Naive thymus-derived CD4-positive, alpha-beta T cell (primary cell): Measurements from ENCODE around the gene PRKCB. TPM values are rescaled to one million over a fixed set of nuclear protein-coding genes. Genes with fewer than 3 reads are reported as not detected.
"Not testable (repeated sequence)": the region's sequence is repeated elsewhere in the genome, so short reads cannot be mapped to it uniquely, and the experiment has no call there.

ENCODE experiments used
- ATAC-seq: fragments of 150-1000 bp; cut with Tn5 transposase; 2 replicates; pipeline ENCODE4 v1.10.0; 2021; ENCODE audit warnings: mild to moderate bottlenecking, moderate library complexity
- CTCF ChIA-PET: fragments of 350-600 bp; sonication (Branson Sonifier 250); formaldehyde crosslinking; loops from one replicate; lab custom pipeline; 2021; ENCODE audit warnings: antibody characterized with exemption; lab: Charles Lee
- POLR2A ChIA-PET: fragments of 350-600 bp; sonication (Branson Sonifier 250); formaldehyde crosslinking; loops from one replicate; lab custom pipeline; 2021; ENCODE audit warnings: antibody characterized with exemption, inconsistent platforms; lab: Charles Lee
- DNase-seq, 9 donors: peaks; one replicate each; pipeline versions ENCODE4 v3.0.0 to v3.0.0-alpha.2; 2020 to 2022; ENCODE audit warnings: mixed read lengths in 1 of 9
- H3K27ac ChIP-seq: one replicate; pipeline ENCODE4 v1.7.0; 2013; ENCODE audit warnings: mild to moderate bottlenecking, low read depth, low read length, moderate library complexity
- H3K27me3 ChIP-seq, 2 donors: one replicate each; pipeline ENCODE4 v1.7.0; 2013; ENCODE audit warnings: low read length in 2 of 2, mild to moderate bottlenecking in 2 of 2, moderate library complexity in 2 of 2; ENCODE audit not compliant: control insufficient read depth in 2 of 2, insufficient read depth in 2 of 2
- H3K36me3 ChIP-seq, 3 experiments: 1 replicate in 2 of 3; 2 replicates in 1 of 3; pipeline ENCODE4 v1.7.0; 2013; ENCODE audit warnings: low read length in 3 of 3, mild to moderate bottlenecking in 3 of 3, moderate library complexity in 1 of 3; ENCODE audit not compliant: insufficient read depth in 3 of 3, control insufficient read depth in 2 of 3
- H3K4me1 ChIP-seq, 2 donors: one replicate each; pipeline ENCODE4 v1.7.0; 2013; ENCODE audit warnings: low read length in 2 of 2, mild to moderate bottlenecking in 2 of 2, moderate library complexity in 1 of 2; ENCODE audit not compliant: control insufficient read depth in 2 of 2, insufficient read depth in 2 of 2
- H3K4me3 ChIP-seq: 2 replicates; pipeline ENCODE4 v1.7.0; 2013; ENCODE audit warnings: mild to moderate bottlenecking, low read length
- H3K9me3 ChIP-seq, 3 experiments: 1 replicate in 2 of 3; 2 replicates in 1 of 3; pipeline ENCODE4 v1.7.0; 2013; ENCODE audit warnings: low read length in 3 of 3; ENCODE audit not compliant: control insufficient read depth in 2 of 3
- H3K27ac Mint-ChIP-seq, 9 donors: one replicate each; pipeline ENCODE4 v1.8.0; 2020 to 2022; ENCODE audit warnings: mixed read lengths in 9 of 9, mild to moderate bottlenecking in 8 of 9, moderate library complexity in 5 of 9, inconsistent platforms in 2 of 9
- H3K27me3 Mint-ChIP-seq, 5 donors: one replicate each; pipeline ENCODE4 v1.8.0; 2021 to 2022; ENCODE audit warnings: mixed read lengths in 5 of 5, mild to moderate bottlenecking in 1 of 5
- H3K36me3 Mint-ChIP-seq, 5 donors: one replicate each; pipeline ENCODE4 v1.8.0; 2020 to 2022; ENCODE audit warnings: mixed read lengths in 5 of 5, mild to moderate bottlenecking in 3 of 5, inconsistent platforms in 1 of 5
- H3K4me1 Mint-ChIP-seq, 7 donors: one replicate each; pipeline ENCODE4 v1.8.0; 2020 to 2022; ENCODE audit warnings: mixed read lengths in 7 of 7, mild to moderate bottlenecking in 3 of 7, inconsistent platforms in 1 of 7
- H3K4me3 Mint-ChIP-seq, 10 donors: one replicate each; pipeline ENCODE4 v1.8.0; 2020 to 2022; ENCODE audit warnings: mild to moderate bottlenecking in 10 of 10, mixed read lengths in 10 of 10, moderate library complexity in 6 of 10, inconsistent platforms in 2 of 10
- H3K9me3 Mint-ChIP-seq, 11 donors: one replicate each; pipeline ENCODE4 v1.8.0; 2020 to 2022; ENCODE audit warnings: mixed read lengths in 11 of 11, mild to moderate bottlenecking in 4 of 11, inconsistent platforms in 1 of 11, moderate library complexity in 1 of 11
- intact Hi-C, 2 donors: fragments of 100-400 bp; cut with micrococcal nuclease; formaldehyde crosslinking; loops; one replicate each; pipeline ENCODE4 v1.15.1; 2023
- polyA plus RNA-seq, 2 donors: library from polyadenylated mRNA; unstranded; fragments of 300-500 nt; fragmentation: Illumina TruSeq; gene quantifications; one replicate each; pipeline ENCODE4 v1.2.3, GENCODE V29; 2021
- total RNA-seq, 6 experiments: library from RNA in 5 of 6; stranded (reverse) in 5 of 6; gene quantifications; 1 replicate in 5 of 6; 2 replicates in 1 of 6; pipeline ENCODE4 v1.2.3 and lab custom pipeline; 2021 to 2026

PRKCB gene
- total and polyA plus RNA-seq, 7 experiments from 2014 or later: 32.4 to 180 (median 72.9) TPM

- H3K4me1 Mint-ChIP-seq: no peaks in the 10 kb centered on the region
- intact Hi-C loops: no loop called here
- peaks cover 0 to 3% (median 0%) of the 10 kb centered on the region in 5 donors for H3K36me3 Mint-ChIP-seq
- no peaks in the 10 kb centered on the region for H3K9me3 ChIP-seq
- no peaks in the 10 kb centered on the region for H3K36me3 ChIP-seq
- ATAC-seq (no peak), DNase-seq (no peak)
- no peak overlapping the region for H3K4me3 ChIP-seq
- H3K27me3 Mint-ChIP-seq: peaks cover 2 to 20% (median 12%) of the 10 kb centered on the region in 5 donors
- H3K27ac ChIP-seq: no peak overlapping the region
- no peak overlapping the region for H3K4me3 Mint-ChIP-seq
- POLR2A ChIA-PET: no interaction called here
- peaks cover 0 to 2% of the 10 kb centered on the region in 2 donors for H3K27me3 ChIP-seq
- H3K4me1 ChIP-seq: no peaks in the 10 kb centered on the region
- H3K9me3 Mint-ChIP-seq: peaks cover 0 to 25% (median 6%) of the 10 kb centered on the region in 11 donors
- H3K27ac Mint-ChIP-seq: no peak overlapping the region
- CTCF ChIA-PET: no interaction called here
Observed at GRCh38 chr16:24232936-24233335, 397.2 kb downstream of the PRKCB start.

- H3K27me3 ChIP-seq: peaks cover 0 to 2% of the 10 kb centered on the region in 2 donors
- DNase-seq: no peak
- H3K9me3 ChIP-seq: peaks cover 0 to 11% (median 0%) of the 10 kb centered on the region in 3 experiments
- H3K36me3 Mint-ChIP-seq: peaks cover 0 to 10% (median 3%) of the 10 kb centered on the region in 5 donors
- ChIA-PET POLR2A (no interaction called here), CTCF (interaction anchor here (0.7 to 0.9 kb wide), 3 partner anchors 21 to 954 kb away, joined by 3 read pairs; no protein-coding TSS in a partner anchor)
- H3K4me3 ChIP-seq: no peak overlapping the region
- H3K36me3 ChIP-seq: no peaks in the 10 kb centered on the region
- H3K4me1 Mint-ChIP-seq: no peaks in the 10 kb centered on the region
- peaks cover 2 to 20% (median 12%) of the 10 kb centered on the region in 5 donors for H3K27me3 Mint-ChIP-seq
- no peak for ATAC-seq
- no peak overlapping the region for H3K27ac ChIP-seq
- no peaks in the 10 kb centered on the region for H3K4me1 ChIP-seq
- intact Hi-C loops: no loop called here
- H3K27ac Mint-ChIP-seq: no peak overlapping the region
- H3K4me3 Mint-ChIP-seq: no peak overlapping the region
- H3K9me3 Mint-ChIP-seq: peaks cover 6 to 41% (median 15%) of the 10 kb centered on the region in 11 donors
Observed at GRCh38 chr16:24234737-24235136, 399.0 kb downstream of the PRKCB start.

GRCh38 chr16:24235806-24236205 lies 400.0 kb downstream of the PRKCB start:
- no peak for ATAC-seq
- H3K27me3 Mint-ChIP-seq: peaks cover 2 to 27% (median 16%) of the 10 kb centered on the region in 5 donors

GRCh38 chr16:24238846-24239245 lies 403.1 kb downstream of the PRKCB start:
- H3K27ac Mint-ChIP-seq, H3K4me1 ChIP-seq, CTCF ChIA-PET, H3K4me3 Mint-ChIP-seq, H3K4me1 Mint-ChIP-seq, POLR2A ChIA-PET, H3K4me3 ChIP-seq, H3K36me3 ChIP-seq, intact Hi-C loops, DNase-seq, ATAC-seq, H3K27me3 ChIP-seq, H3K27ac ChIP-seq: not testable (repeated sequence)
- peaks cover 6 to 41% (median 15%) of the 10 kb centered on the region in 11 donors for H3K9me3 Mint-ChIP-seq
- H3K9me3 ChIP-seq: peaks cover 0 to 11% (median 0%) of the 10 kb centered on the region in 3 experiments
- peaks cover 0 to 10% (median 6%) of the 10 kb centered on the region in 5 donors for H3K36me3 Mint-ChIP-seq
- H3K27me3 Mint-ChIP-seq: peaks cover 0 to 39% (median 23%) of the 10 kb centered on the region in 5 donors

More at GRCh38 chr16:24235806-24236205, 400.0 kb downstream of the PRKCB start:
- H3K4me1 Mint-ChIP-seq: no peaks in the 10 kb centered on the region
- H3K27ac ChIP-seq: no peak overlapping the region
- no peaks in the 10 kb centered on the region for H3K4me1 ChIP-seq
- CTCF ChIA-PET: no interaction called here
- H3K36me3 Mint-ChIP-seq: peaks cover 0 to 10% (median 6%) of the 10 kb centered on the region in 5 donors
- H3K36me3 ChIP-seq: no peaks in the 10 kb centered on the region
- no peak overlapping the region for H3K4me3 Mint-ChIP-seq
- no peak for DNase-seq
- peaks cover 0 to 2% of the 10 kb centered on the region in 2 donors for H3K27me3 ChIP-seq
- H3K9me3 Mint-ChIP-seq: peaks cover 6 to 41% (median 15%) of the 10 kb centered on the region in 11 donors
- H3K27ac Mint-ChIP-seq: no peak overlapping the region
- H3K9me3 ChIP-seq: peaks cover 0 to 11% (median 0%) of the 10 kb centered on the region in 3 experiments
- no peak overlapping the region for H3K4me3 ChIP-seq
- intact Hi-C loops: no loop called here
- POLR2A ChIA-PET: no interaction called here

GRCh38 chr16:24246911-24247607 lies 411.3 kb downstream of the PRKCB start:
- no peaks in the 10 kb centered on the region for H3K36me3 ChIP-seq
- H3K36me3 Mint-ChIP-seq: peaks cover 0 to 4% (median 0%) of the 10 kb centered on the region in 5 donors
- H3K9me3 ChIP-seq: no peaks in the 10 kb centered on the region
- H3K27me3 ChIP-seq: peaks cover 0 to 6% of the 10 kb centered on the region in 2 donors
- H3K4me1 ChIP-seq: no peaks in the 10 kb centered on the region
- intact Hi-C loops: no loop called here
- no peak overlapping the region for H3K27ac Mint-ChIP-seq
- H3K4me3 Mint-ChIP-seq: no peak overlapping the region
- ATAC-seq (no peak), DNase-seq (no peak)
- H3K27me3 Mint-ChIP-seq: peaks cover 23 to 46% (median 34%) of the 10 kb centered on the region in 5 donors
- H3K27ac ChIP-seq: no peak overlapping the region
- CTCF ChIA-PET: no interaction called here
- no peak overlapping the region for H3K4me3 ChIP-seq
- POLR2A ChIA-PET: no interaction called here
- no peaks in the 10 kb centered on the region for H3K4me1 Mint-ChIP-seq
- no peaks in the 10 kb centered on the region for H3K9me3 Mint-ChIP-seq

- peak in 8 of 9 donors; percentile 10 to 55 (median 39) for DNase-seq
- H3K4me3 Mint-ChIP-seq: no peak overlapping the region
- Histone ChIP-seq H3K27me3 (peaks cover 5 to 16% of the 10 kb centered on the region in 2 donors), H3K4me3 (no peak overlapping the region), H3K27ac (no peak overlapping the region), H3K4me1 (no peaks in the 10 kb centered on the region), H3K9me3 (no peaks in the 10 kb centered on the region), H3K36me3 (no peaks in the 10 kb centered on the region)
- no peak overlapping the region for H3K27ac Mint-ChIP-seq
- ChIA-PET CTCF (interaction anchor here (0.6 to 1.6 kb wide), 14 partner anchors 9 to 1182 kb away, joined by 3 to 7 read pairs (median 4); no protein-coding TSS in a partner anchor), POLR2A (interaction anchor here (0.7 kb wide), 1 partner anchor 526 kb away, joined by 3 read pairs; no protein-coding TSS in a partner anchor)
- intact Hi-C loops: loop anchor here (1.0 to 10.0 kb wide), 5 partner anchors 211 to 518 kb away; no protein-coding TSS in a partner anchor
- H3K4me1 Mint-ChIP-seq: peaks cover 0 to 3% (median 0%) of the 10 kb centered on the region in 7 donors
- peaks cover 46 to 64% (median 52%) of the 10 kb centered on the region in 5 donors for H3K27me3 Mint-ChIP-seq
- H3K9me3 Mint-ChIP-seq: peaks cover 0 to 2% (median 0%) of the 10 kb centered on the region in 11 donors
- no peaks in the 10 kb centered on the region for H3K36me3 Mint-ChIP-seq
- ATAC-seq: peak; percentile 64
Observed at GRCh38 chr16:24253192-24253591, 417.4 kb downstream of the PRKCB start.
